Keratinocyte (primary cell): ENCODE data around the gene B3GNT2. TPM values are rescaled to one million over a fixed set of nuclear protein-coding genes. Genes with fewer than 3 reads are reported as not detected.

Source experiments
- DNase-seq: peaks from one replicate; pipeline ENCODE4 v3.0.0-alpha.2; 2011; ENCODE audit warnings: low read depth, missing footprints, low spot score
- FAIRE-seq: peaks from 2 replicates; lab custom pipeline; 2011; peaks lifted over from hg19 to GRCh38; lab: Jason Lieb, UNC
- H2AFZ ChIP-seq: 2 replicates; pipeline ENCODE4 v1.6.0; 2012; ENCODE audit warnings: low read length, control low read depth, inconsistent platforms; ENCODE audit not compliant: control insufficient read depth
- H3K27ac ChIP-seq: 2 replicates; pipeline ENCODE4 v1.5.1; 2011; ENCODE audit warnings: low read length; ENCODE audit not compliant: control insufficient read depth, insufficient read depth
- H3K27me3 ChIP-seq: 3 replicates; pipeline ENCODE4 v1.6.0; 2011; ENCODE audit warnings: low read length; ENCODE audit not compliant: control insufficient read depth, insufficient read depth; ENCODE audit errors: extremely low read depth
- H3K36me3 ChIP-seq, 2 experiments: 2 replicates in 1 of 2; 3 replicates in 1 of 2; pipeline ENCODE4 v1.5.1; 2011; ENCODE audit warnings: low read length in 2 of 2, mild to moderate bottlenecking in 1 of 2; ENCODE audit not compliant: control insufficient read depth in 2 of 2, insufficient read depth in 2 of 2; ENCODE audit errors: extremely low read depth in 1 of 2
- H3K4me1 ChIP-seq: 3 replicates; pipeline ENCODE4 v1.5.1; 2011; ENCODE audit warnings: low read length; ENCODE audit not compliant: control insufficient read depth, insufficient read depth; ENCODE audit errors: extremely low read depth
- H3K4me2 ChIP-seq: 3 replicates; pipeline ENCODE4 v1.6.0; 2011; ENCODE audit warnings: low read depth, low read length; ENCODE audit not compliant: control insufficient read depth, insufficient read depth; ENCODE audit errors: extremely low read depth
- H3K4me3 ChIP-seq, 3 experiments: fragments of 200-600 bp in 1 of 3; sonication (generic) in 1 of 3; 2 replicates in 2 of 3; 3 replicates in 1 of 3; pipeline ENCODE4 v1.5.1; 2011 to 2016; ENCODE audit warnings: low read length in 3 of 3, mild to moderate bottlenecking in 3 of 3, control low read depth in 2 of 3, inconsistent platforms in 1 of 3, low read depth in 1 of 3, mixed read lengths in 1 of 3, mixed run types in 1 of 3, moderate library complexity in 1 of 3; ENCODE audit not compliant: control insufficient read depth in 2 of 3, insufficient read depth in 2 of 3; ENCODE audit errors: extremely low read depth in 1 of 3
- H3K79me2 ChIP-seq: 2 replicates; pipeline ENCODE4 v1.6.0; 2012; ENCODE audit warnings: low read length; ENCODE audit not compliant: control insufficient read depth, insufficient read depth
- H3K9ac ChIP-seq: 3 replicates; pipeline ENCODE4 v1.6.0; 2011; ENCODE audit warnings: low read length; ENCODE audit not compliant: control insufficient read depth, insufficient read depth; ENCODE audit errors: extremely low read depth
- H3K9me1 ChIP-seq: 3 replicates; pipeline ENCODE4 v1.6.0; 2011; ENCODE audit warnings: low read length; ENCODE audit not compliant: control insufficient read depth, insufficient read depth; ENCODE audit errors: extremely low read depth
- H3K9me3 ChIP-seq: 2 replicates; pipeline ENCODE4 v1.5.1; 2012; ENCODE audit warnings: low read depth, low read length; ENCODE audit not compliant: control insufficient read depth
- H4K20me1 ChIP-seq: 3 replicates; pipeline ENCODE4 v1.6.0; 2011; ENCODE audit warnings: low read length; ENCODE audit not compliant: control insufficient read depth, insufficient read depth; ENCODE audit errors: extremely low read depth
- EZH2 ChIP-seq: IDR thresholded peaks from one replicate; pipeline ENCODE4 v1.6.1; 2012; ENCODE audit warnings: inconsistent platforms, mild to moderate bottlenecking, low read length, moderate library complexity
- dilution Hi-C: fragments of 300-500 bp; cut with MboI; formaldehyde crosslinking; loops from one replicate; pipeline ENCODE4 v1.7.0; 2020; ENCODE audit warnings: low sequenced_read_pairs; ENCODE audit not compliant: extremely low pct_ligation_motif_present
- polyA plus RNA-seq, 5 experiments: library from polyadenylated mRNA; depleted of rRNA in 3 of 5; stranded (reverse) in 3 of 5; stranded (forward) in 1 of 5; unstranded in 1 of 5; fragments of >200 nt; gene quantifications; 1 replicate in 1 of 5; 2 replicates in 3 of 5; 3 replicates in 1 of 5; pipeline versions ENCODE4 v1.2.1 to v1.2.3, GENCODE V29; 2011 to 2012; ENCODE audit warnings: missing spikeins in 2 of 5, low read depth in 1 of 5, low replicate concordance in 1 of 5
- TF ChIP-seq, protein P1 (sequence below), 3 experiments: IDR thresholded peaks in 1 of 3; conservative IDR thresholded peaks in 1 of 3; optimal IDR thresholded peaks in 1 of 3; 2 replicates in 2 of 3; 3 replicates in 1 of 3; pipeline versions ENCODE3 to v1.5.1; 2011; ENCODE audit warnings: low read length in 3 of 3, mild to moderate bottlenecking in 3 of 3, moderate library complexity in 2 of 3, control low read depth in 1 of 3, inconsistent platforms in 1 of 3; ENCODE audit not compliant: insufficient read depth in 2 of 3; ENCODE audit errors: extremely low read depth in 1 of 3

The B3GNT2 gene
- polyA plus RNA-seq, 1 donor (not counting 4 experiments of a cell fraction or from before 2014, with no cell fraction given): 44.3 TPM

DNA sequence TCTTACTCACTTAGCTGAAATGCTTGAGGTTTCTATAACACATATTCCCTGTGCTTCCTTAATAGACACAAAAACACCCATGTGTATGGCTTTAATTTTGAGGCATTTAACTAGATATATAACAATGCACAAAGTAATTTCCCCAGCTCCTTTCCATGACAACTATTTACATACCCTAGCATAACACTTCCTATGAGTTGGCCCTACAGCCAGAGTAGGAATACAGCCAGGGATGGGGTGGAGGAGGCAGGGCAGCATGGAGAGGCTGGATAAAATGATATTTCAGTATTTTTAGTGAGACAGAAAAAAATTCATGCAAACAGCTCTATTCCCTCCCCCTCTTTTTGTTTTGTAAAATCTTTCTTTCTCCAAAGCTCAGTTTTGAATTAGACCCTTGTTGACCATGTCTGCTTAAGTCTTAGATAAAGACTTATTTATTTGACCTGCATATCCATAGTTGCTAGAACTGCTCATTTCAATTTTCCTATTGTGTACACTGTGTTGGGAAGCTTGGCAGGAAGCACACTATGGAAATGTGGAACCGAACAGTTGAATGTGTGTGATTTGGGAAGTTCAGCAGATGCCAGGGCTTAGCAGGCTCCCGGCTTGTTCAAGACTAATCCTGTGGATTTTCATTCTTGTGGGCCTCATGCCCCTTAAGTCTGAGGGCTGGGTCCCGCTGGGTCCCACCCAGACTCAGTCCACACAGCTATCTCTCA is 11.2 kb upstream of the B3GNT2 start:
- H3K9me1 ChIP-seq: no peaks in the 10 kb centered on the region
- H3K27ac ChIP-seq: no peak overlapping the region
- FAIRE-seq (no peak), DNase-seq (no peak)
- H3K4me3 ChIP-seq: no peak overlapping the region
- H3K36me3 ChIP-seq: no peaks in the 10 kb centered on the region
- no peak overlapping the region for H3K9ac ChIP-seq
- no peak for TF ChIP-seq EZH2
- TF ChIP-seq, protein P1, sequence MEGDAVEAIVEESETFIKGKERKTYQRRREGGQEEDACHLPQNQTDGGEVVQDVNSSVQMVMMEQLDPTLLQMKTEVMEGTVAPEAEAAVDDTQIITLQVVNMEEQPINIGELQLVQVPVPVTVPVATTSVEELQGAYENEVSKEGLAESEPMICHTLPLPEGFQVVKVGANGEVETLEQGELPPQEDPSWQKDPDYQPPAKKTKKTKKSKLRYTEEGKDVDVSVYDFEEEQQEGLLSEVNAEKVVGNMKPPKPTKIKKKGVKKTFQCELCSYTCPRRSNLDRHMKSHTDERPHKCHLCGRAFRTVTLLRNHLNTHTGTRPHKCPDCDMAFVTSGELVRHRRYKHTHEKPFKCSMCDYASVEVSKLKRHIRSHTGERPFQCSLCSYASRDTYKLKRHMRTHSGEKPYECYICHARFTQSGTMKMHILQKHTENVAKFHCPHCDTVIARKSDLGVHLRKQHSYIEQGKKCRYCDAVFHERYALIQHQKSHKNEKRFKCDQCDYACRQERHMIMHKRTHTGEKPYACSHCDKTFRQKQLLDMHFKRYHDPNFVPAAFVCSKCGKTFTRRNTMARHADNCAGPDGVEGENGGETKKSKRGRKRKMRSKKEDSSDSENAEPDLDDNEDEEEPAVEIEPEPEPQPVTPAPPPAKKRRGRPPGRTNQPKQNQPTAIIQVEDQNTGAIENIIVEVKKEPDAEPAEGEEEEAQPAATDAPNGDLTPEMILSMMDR (optimal IDR thresholded peaks at IDR 0.05 in 1 of 3, IDR thresholded peaks at IDR 0.05 in 1 of 3, conservative IDR thresholded peaks at IDR 0.05 in 1 of 3; ENCODE audit: extremely low read depth in 1 of 3, insufficient read depth in 2 of 3, low read length in 3 of 3): no peak
- H3K9me3 ChIP-seq: no peaks in the 10 kb centered on the region
- no peaks in the 10 kb centered on the region for H3K4me1 ChIP-seq
- no peak overlapping the region for H2AFZ ChIP-seq
- no peak overlapping the region for H3K4me2 ChIP-seq
- no peaks in the 10 kb centered on the region for H3K79me2 ChIP-seq
- no peaks in the 10 kb centered on the region for H3K27me3 ChIP-seq
- H4K20me1 ChIP-seq: no peaks in the 10 kb centered on the region
- dilution Hi-C loops: no loop called here

DNA sequence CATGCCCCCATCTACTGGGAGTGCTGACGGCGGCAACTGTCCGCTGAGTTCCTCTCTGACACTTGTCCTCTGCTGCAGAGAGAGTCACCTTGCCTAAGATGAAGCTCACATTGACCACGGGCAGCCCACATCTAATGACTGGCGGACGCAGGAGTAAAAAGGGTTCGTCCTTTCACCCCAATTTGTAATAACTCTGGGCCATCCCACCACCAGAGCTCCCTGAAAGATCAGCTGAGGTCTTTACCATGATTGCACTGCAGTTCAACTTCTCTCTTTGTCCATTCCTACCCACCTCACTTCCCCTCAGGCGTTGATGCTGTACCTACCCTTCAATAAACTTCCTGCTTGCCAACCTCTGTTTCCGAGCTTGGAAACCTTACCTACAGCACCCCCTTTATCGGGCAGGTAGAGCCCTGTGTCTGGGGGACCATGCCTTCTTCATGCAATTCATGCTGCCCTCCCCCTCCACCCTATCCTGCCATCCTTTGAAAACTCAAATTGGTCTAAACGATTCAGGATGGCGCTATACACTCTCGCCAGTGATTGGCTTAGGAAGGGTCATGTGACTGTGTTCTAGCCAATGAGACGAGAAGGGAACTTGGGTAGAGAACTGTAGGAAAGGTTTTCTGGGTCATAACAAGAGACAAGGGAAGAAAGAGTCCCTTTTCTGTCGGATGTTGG is 10.3 kb upstream of the B3GNT2 start:
- Histone ChIP-seq H3K27ac (no peak overlapping the region), H3K4me3 (no peak overlapping the region), H3K4me2 (no peak overlapping the region), H3K27me3 (no peaks in the 10 kb centered on the region), H3K36me3 (no peaks in the 10 kb centered on the region), H2AFZ (no peak overlapping the region), H3K9ac (no peak overlapping the region), H3K4me1 (no peaks in the 10 kb centered on the region), H3K79me2 (no peaks in the 10 kb centered on the region), H3K9me1 (no peaks in the 10 kb centered on the region), H3K9me3 (no peaks in the 10 kb centered on the region), H4K20me1 (no peaks in the 10 kb centered on the region)
- DNase-seq: no peak
- FAIRE-seq: no peak
- dilution Hi-C loops: no loop called here
- no peak for TF ChIP-seq EZH2
- TF ChIP-seq, protein P1 (optimal IDR thresholded peaks at IDR 0.05 in 1 of 3, IDR thresholded peaks at IDR 0.05 in 1 of 3, conservative IDR thresholded peaks at IDR 0.05 in 1 of 3; ENCODE audit: extremely low read depth in 1 of 3, insufficient read depth in 2 of 3, low read length in 3 of 3): no peak
